Middle frontal gyrus (tissue), 1 donor: Measurements from ENCODE around the gene ACOT11.

Experiments used
- DNase-seq: peaks from one replicate; pipeline ENCODE4 v3.0.0-alpha.2; 2015; ENCODE audit warnings: low spot score; ENCODE audit errors: extremely low spot score

ACOT11 gene

DNA sequence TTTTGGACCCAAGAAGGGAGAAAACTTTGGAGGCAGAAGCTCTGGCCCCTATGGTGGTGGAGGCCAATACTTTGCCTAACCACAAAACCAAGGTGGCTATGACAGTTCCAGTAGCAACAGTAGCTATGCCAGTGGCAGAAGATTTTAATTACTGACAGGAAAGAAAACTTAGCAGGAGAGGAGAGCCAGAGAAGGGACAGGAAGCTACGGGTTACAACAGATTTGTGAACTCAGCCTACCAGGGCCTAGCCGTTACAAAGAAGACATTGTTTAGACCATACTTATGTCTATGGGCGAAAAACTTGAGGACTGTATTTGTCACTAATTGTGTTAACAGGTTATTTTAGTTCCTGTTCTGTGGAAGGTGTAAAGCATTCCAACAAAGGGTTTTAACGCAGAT lies 10.4 kb upstream of the ACOT11 start:
- no peak for DNase-seq

- no peak for DNase-seq
Observed at GRCh38 chr1:54538538-54538937, 9.5 kb upstream of the ACOT11 start.

GRCh38 chr1:54540582-54541295 lies 7.3 kb upstream of the ACOT11 start:
- no peak for DNase-seq

DNA sequence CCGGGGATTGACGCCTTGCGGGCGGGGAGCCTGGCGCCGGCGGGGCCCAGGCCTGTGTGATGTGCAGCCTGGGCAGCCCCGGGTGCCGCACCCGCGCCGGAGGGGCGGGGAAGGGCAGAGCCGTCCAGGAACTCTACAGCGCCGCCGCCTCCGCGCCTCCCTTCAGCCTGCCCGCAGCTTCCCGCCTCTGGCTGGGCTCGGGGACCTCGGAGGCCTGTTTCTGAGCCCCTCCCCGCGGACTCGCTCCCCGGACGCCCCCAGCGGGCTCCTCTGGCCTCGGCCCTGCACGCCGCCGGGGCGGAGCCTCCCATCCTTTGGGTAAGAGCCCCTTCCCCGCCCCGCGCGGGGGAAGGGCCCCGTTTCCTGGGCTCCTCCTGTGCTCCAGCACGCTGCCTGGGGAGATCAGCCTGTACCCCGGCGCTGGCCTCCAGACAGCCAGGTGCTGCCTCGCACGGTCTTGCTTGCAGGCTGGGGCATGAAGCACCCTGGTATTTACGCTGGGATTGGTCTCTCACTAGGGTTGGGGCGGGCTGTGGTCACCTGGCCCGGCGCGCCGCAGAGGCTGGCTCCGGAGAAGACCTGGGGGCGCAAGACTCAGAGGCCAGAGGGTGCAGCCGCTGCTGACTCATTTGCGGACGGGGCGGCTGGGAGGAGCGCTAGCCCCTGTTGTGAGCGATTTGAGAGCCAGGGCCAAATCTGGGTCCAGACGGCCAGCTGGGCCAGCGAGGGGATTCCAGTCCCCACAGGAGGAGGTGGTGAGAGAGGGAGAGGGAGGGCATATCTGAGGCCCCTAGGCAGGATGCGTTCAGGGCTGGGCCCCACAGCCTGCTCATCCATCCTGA lies 5.7 kb upstream of the ACOT11 start:
- DNase-seq = peak; percentile 10

DNA sequence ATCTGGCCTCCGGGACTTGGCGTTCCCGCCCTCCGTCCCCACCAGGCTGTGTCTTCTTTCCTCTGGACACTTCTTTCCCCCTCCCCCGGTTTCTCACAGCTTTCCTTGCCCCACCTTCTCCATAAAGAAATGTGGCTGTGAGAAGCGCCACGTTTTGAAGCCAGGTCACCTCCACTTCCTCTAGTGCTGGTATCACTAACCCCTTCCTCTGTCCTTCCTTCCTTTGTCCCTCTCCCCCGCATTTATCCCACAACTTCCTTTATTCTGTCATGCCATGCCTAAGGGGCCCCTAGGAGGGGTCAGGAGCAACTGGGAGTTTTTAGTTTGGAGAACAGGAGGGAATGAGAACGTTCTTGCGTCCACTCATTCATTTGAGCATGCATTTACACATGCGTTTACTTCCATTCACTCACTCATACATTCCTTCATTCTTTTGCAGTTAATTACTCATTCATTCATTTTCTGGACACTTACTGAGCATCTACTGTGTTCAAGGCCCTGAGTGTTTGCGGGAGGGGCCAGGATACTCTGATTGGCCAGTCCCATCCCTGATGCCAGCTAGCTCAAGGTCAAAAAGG lies 5.0 kb upstream of the ACOT11 start:
- no peak for DNase-seq

- no peak for DNase-seq
Observed at GRCh38 chr1:54543729-54544496, 4.1 kb upstream of the ACOT11 start.

GRCh38 chr1:54545916-54546635 lies 2.0 kb upstream of the ACOT11 start:
- DNase-seq = no peak

- no peak for DNase-seq
Observed at GRCh38 chr1:54546651-54547401, 1.2 kb upstream of the ACOT11 start.

DNA sequence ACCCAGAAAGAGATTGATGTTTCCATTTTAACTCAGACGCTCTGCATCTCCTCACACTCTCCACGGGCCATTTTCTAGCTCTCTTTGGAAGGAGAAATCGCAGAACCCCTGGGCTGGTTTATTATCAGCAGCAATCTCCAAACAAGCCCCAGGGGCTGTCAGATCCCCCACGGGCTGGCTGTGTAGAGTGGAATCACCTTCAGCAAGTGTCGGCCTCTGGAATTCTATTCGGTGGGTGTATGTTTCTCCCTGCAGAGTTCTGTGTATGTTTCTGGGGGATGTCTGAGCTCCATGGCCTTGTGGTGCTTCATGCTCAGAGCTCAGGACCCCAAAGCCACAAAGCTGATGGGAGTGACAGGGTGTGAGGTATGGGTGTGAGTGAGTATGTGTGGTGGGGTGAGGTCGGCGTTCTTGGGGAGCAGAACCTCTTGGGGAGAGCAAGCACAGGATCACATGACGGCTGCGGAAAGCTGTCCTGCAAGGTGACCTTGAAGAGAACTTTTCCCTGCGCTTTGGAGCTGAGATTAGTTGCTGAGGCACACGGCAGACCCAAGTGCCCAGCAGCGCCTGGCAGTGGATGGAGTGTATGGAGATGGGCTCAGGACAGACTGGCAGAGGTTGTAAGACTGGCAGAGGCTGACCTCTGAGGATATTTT lies 489 bp downstream of the ACOT11 start:
- DNase-seq = no peak

DNA sequence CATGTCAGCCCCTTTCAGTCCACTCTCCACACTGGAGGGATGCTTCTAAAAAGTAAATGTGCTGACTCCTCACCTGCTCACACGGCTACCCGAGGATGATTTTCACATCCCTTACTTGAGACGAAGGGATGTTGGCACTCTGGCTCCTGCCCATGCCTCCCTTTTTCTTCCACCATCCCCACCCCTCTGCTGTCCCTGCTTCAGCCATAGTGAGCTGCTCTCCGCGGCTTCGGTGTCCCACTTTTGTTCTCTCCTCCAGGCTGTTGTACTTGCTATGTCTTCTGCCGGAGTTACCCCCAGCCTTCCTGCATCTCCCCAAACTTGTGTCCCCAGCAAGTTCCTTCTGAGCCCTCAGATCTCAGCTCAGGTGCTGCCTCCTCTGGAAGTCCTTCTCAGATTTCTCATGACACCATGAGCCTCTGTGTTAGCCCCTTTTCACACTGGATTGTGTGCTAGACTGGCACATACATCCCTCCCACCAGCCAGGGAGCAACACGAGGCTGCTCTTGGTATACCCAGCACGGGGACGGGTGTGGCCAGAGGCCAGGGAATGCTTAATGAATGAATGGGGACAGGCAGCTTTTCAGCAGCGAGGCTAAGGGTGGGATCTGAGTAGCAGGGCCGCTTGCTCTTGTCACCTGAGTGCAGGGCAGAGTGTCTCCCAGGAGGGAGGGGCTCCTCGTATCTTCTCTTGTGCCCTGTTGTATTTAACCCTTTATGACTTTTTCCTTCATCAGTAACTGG lies 1.3 kb downstream of the ACOT11 start:
- no peak for DNase-seq

- no peak for DNase-seq
Observed at GRCh38 chr1:54551891-54552290, 3.9 kb downstream of the ACOT11 start.

GRCh38 chr1:54553602-54554313 lies 5.7 kb downstream of the ACOT11 start:
- DNase-seq = no peak

- no peak for DNase-seq
Observed at GRCh38 chr1:54556110-54556509, 8.1 kb downstream of the ACOT11 start.

DNA sequence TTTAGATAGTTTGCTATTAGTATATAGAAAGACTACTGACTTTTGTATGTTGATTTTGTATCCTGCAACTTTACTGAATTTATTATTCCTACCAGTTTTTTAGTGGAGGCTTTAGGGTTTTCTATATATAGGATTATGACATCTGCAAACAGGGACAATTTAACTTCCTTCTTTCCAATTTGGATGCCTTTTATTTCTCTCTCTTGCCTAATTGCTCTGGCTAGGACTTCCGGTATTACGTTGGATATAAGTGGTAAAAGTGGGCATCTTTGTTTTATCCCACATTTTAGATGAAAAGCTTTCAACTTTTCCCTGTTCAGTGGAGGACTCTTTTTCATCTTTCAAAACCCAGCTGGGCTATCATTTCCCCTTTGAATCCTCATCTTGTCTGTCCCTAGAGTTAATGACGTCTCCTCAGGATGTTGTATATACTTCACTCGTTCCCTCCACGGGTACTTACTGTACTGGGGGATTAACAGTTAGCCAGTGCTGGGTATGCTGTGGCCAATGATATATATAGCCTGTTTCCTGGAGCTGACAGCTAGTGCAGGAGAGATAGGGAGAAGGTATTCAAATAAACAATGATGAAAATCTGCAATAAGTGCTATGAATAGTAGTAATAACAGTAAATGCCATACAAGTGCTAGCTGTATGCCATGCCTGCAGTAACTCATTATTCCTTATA lies 9.8 kb downstream of the ACOT11 start:
- no peak for DNase-seq

- DNase-seq = no peak
Observed at GRCh38 chr1:54558434-54559030, 10.5 kb downstream of the ACOT11 start.

GRCh38 chr1:54559111-54559548 lies 11.1 kb downstream of the ACOT11 start:
- DNase-seq = no peak

- no peak for DNase-seq
Observed at GRCh38 chr1:54559771-54560231, 11.8 kb downstream of the ACOT11 start.
